ENCODE data around the gene STMN1. TPM values are rescaled to one million over a fixed set of nuclear protein-coding genes. Genes with fewer than 3 reads are reported as not detected.

Gene STMN1
- total and polyA plus RNA-seq, 9 of the 15 experiments (the other 6 are each of a cell fraction or from before 2014, with no cell fraction given) = 269 to 2,153 (median 595) TPM

- TF ChIP-seq SP2 (IDR thresholded peaks at IDR 0.05; ENCODE audit: extremely low read depth, low read depth, low read length, poor library complexity, severe bottlenecking) (no peak), EZH2 (IDR thresholded peaks at IDR 0.05; ENCODE audit: borderline replicate concordance, low read depth, low read length) (no peak), RHOXF2B (CRISPR knock-in tag; conservative IDR thresholded peaks at IDR 0.05) (no peak), ZNF586 (CRISPR knock-in tag; conservative IDR thresholded peaks at IDR 0.05) (no peak), STAT5B (CRISPR knock-in tag; IDR thresholded peaks at IDR 0.05) (no peak), ATF4 (CRISPR knock-in tag; IDR thresholded peaks at IDR 0.05) (no peak), SAFB (IDR thresholded peaks at IDR 0.05; ENCODE audit: borderline replicate concordance, low read depth, low read length) (no peak)
These were observed 14.6 kb downstream of the STMN1 start (continued) for GRCh38 chr1:25891606-25892005.

GRCh38 chr1:25890239-25891034, 15.8 kb downstream of the STMN1 start:
- ChIA-PET CTCF (ENCODE audit: low intra/inter-chr PET ratio) (interaction anchor here (1.8 kb wide), 1 partner anchor 53 kb away, joined by 6 read pairs; no protein-coding TSS in a partner anchor), POLR2A (interaction anchor here (0.6 to 3.7 kb wide), 5 partner anchors 12 to 1328 kb away, joined by 3 to 22 read pairs (median 3); partner anchors contain the start of gene PAFAH2)
- Histone ChIP-seq H3K27ac (ENCODE audit: extremely low read depth, low read depth, low read length) (no peak overlapping the region), H3K27me3 (ENCODE audit: control insufficient read depth in 2 of 2, insufficient read depth in 2 of 2, low read length in 2 of 2) (no peaks in the 10 kb centered on the region), H3K9ac (ENCODE audit: insufficient read depth in 1 of 2, low read depth in 2 of 2, low read length in 2 of 2) (peak overlapping the region in 1 of 2 experiments; percentile 74; a peak in 1 of 4 replicates), H3K36me3 (ENCODE audit: control insufficient read depth, insufficient read depth, low read length) (peaks cover 18% of the 10 kb centered on the region; the same call in 2 of the 3 replicates), H3K9me1 (ENCODE audit: control insufficient read depth, insufficient read depth, low read length) (no peaks in the 10 kb centered on the region), H3K9me3 (replicated peaks; ENCODE audit: control insufficient read depth, insufficient read depth, low read depth, low read length) (no peaks in the 10 kb centered on the region), H4K20me1 (replicated peaks; ENCODE audit: control insufficient read depth, insufficient read depth, low read length) (peaks cover under 1% of the 10 kb centered on the region; the same call in 1 of the 2 replicates), H3K4me1 (replicated peaks in 1 of 2; ENCODE audit: control insufficient read depth in 2 of 2, insufficient read depth in 2 of 2, low read length in 2 of 2) (peaks cover 25 to 30% of the 10 kb centered on the region in 2 experiments), H2AFZ (ENCODE audit: low read depth, low read length) (0 out of 2 replicates have a peak overlapping the region, but pooled peaks have one; percentile 4), H3K79me2 (ENCODE audit: control insufficient read depth, insufficient read depth, low read length) (no peaks in the 10 kb centered on the region), H3K4me2 (ENCODE audit: insufficient read depth, low read length) (peak overlapping the region; percentile 43), H3K4me3 (no peak overlapping the region)
- FAIRE-seq (no peak), DNase-seq (ENCODE audit: extremely low read depth in 1 of 4, low spot score in 3 of 4) (peak in 1 of 4 experiments; percentile 13), ATAC-seq (peak; percentile 6; the same call in 2 of the 3 replicates)
- BruUV-seq (replicated peaks) = no TSS peak
- in situ Hi-C loops (cut with MboI) = loop anchor here (5.0 kb wide), 1 partner anchor 68 kb away; no protein-coding TSS in a partner anchor
- intact Hi-C loops (cut with micrococcal nuclease) = no loop called here
- WGBS (ENCODE audit: insufficient coverage, low coverage, missing lambda C conversion rate) = 39% methylated on average over 10 of the region's 10 CpGs
- TF ChIP-seq NR2C1 (IDR thresholded peaks at IDR 0.05) (peak; percentile 68), NR2C1 (tag; IDR thresholded peaks at IDR 0.05) (no peak), HNRNPH1 (optimal IDR thresholded peaks at IDR 0.05; ENCODE audit: low read depth, low read length) (no peak), FOXA1 (IDR thresholded peaks at IDR 0.05; ENCODE audit: borderline replicate concordance) (peak; percentile 47; the same call in 1 of the 2 replicates), NR2C2 (CRISPR knock-in tag; IDR thresholded peaks at IDR 0.05) (0 out of 2 replicates have a peak, but pooled peaks have one; percentile 19), NR2C2 (tag; IDR thresholded peaks at IDR 0.05) (peak; percentile 50; the same call in 1 of the 2 replicates), TCF3 (CRISPR knock-in tag; IDR thresholded peaks at IDR 0.05) (peak; percentile 54), EP300 (IDR thresholded peaks at IDR 0.05; ENCODE audit: low read length) (peak; percentile 10; the same call in 1 of the 2 replicates), BCOR (IDR thresholded peaks at IDR 0.05) (peak; percentile 44; the same call in 1 of the 2 replicates), LEF1 (IDR thresholded peaks at IDR 0.05) (0 out of 2 replicates have a peak, but pooled peaks have one; percentile 19), FOXK2 (conservative IDR thresholded peaks at IDR 0.05 in 1 of 2, IDR thresholded peaks at IDR 0.05 in 1 of 2; ENCODE audit: low read depth in 2 of 2) (peak; percentile 64 to 75), NR4A1 (CRISPR knock-in tag; IDR thresholded peaks at IDR 0.05) (no peak), NR4A1 (tag; IDR thresholded peaks at IDR 0.05) (0 out of 2 replicates have a peak, but pooled peaks have one; percentile 52), MTA1 (IDR thresholded peaks at IDR 0.05; ENCODE audit: borderline replicate concordance) (peak; percentile 42; the same call in 1 of the 2 replicates), CBFA2T3 (IDR thresholded peaks at IDR 0.05) (peak; percentile 71)
